HepG2 (cell line): Measurements from ENCODE around the gene PKD2L1. TPM values are rescaled to one million over a fixed set of nuclear protein-coding genes. Genes with fewer than 3 reads are reported as not detected.

Experiments used
- ARNT2 ChIP-seq: sonication (generic); formaldehyde crosslinking; IDR thresholded peaks from 2 replicates; pipeline ENCODE4 v1.8.0; 2022; ENCODE audit warnings: mild to moderate bottlenecking, low read depth, missing genetic modification reagents, moderate library complexity
- FOXK2 ChIP-seq: fragments of 450-650 bp; IDR thresholded peaks from 2 replicates; pipeline ENCODE4 v1.6.1; 2016
- GATAD2A ChIP-seq: IDR thresholded peaks from 2 replicates; pipeline ENCODE4 v1.6.1; 2016
- MED1 ChIP-seq: sonication (generic); formaldehyde crosslinking; IDR thresholded peaks from 2 replicates; pipeline ENCODE4 v1.4.0; 2020; ENCODE audit warnings: missing genetic modification reagents
- NR2C2 ChIP-seq: sonication (generic); formaldehyde crosslinking; IDR thresholded peaks from 2 replicates; pipeline ENCODE4 v1.4.0; 2020; ENCODE audit warnings: missing genetic modification reagents, mild to moderate bottlenecking, moderate library complexity, borderline replicate concordance
- POLR2AphosphoS2 ChIP-seq: IDR thresholded peaks from 2 replicates; pipeline ENCODE4 v1.6.1; 2011; ENCODE audit warnings: low read depth, low read length, improper control_type of control experiment
- RNF2 ChIP-seq: fragments of 450-650 bp; conservative IDR thresholded peaks from 2 replicates; pipeline ENCODE4 v1.6.1; 2016; ENCODE audit warnings: low read depth
- SIN3B ChIP-seq: fragments of 150-350 bp; IDR thresholded peaks from 2 replicates; pipeline ENCODE4 v1.6.1; 2014; ENCODE audit warnings: low read length
- SMC3 ChIP-seq: IDR thresholded peaks from 2 replicates; pipeline ENCODE4 v1.6.1; 2011; ENCODE audit warnings: low read length, improper control_type of control experiment
- SNRNP70 ChIP-seq: fragments of 200-400 bp; formaldehyde crosslinking; IDR thresholded peaks from 2 replicates; pipeline ENCODE4 v1.6.1; 2017; ENCODE audit warnings: mild to moderate bottlenecking, low read depth, low read length, moderate library complexity
- TGIF2 ChIP-seq: IDR thresholded peaks from 2 replicates; pipeline ENCODE4 v1.6.1; 2016; ENCODE audit warnings: control low read depth, missing compliant biosample characterization
- ZFP37 ChIP-seq: sonication (generic); formaldehyde crosslinking; IDR thresholded peaks from 2 replicates; pipeline ENCODE4 v1.4.0; 2020; ENCODE audit warnings: missing genetic modification reagents, borderline replicate concordance
- ZNF230 ChIP-seq: sonication (generic); formaldehyde crosslinking; IDR thresholded peaks from 2 replicates; pipeline ENCODE4 v1.4.0; 2020; ENCODE audit warnings: mild to moderate bottlenecking, missing genetic modification reagents
- ZNF251 ChIP-seq: sonication (generic); formaldehyde crosslinking; IDR thresholded peaks from 2 replicates; pipeline ENCODE4 v1.9.0; 2021; ENCODE audit warnings: mild to moderate bottlenecking, missing genetic modification reagents
- ZNF3 ChIP-seq: IDR thresholded peaks from 2 replicates; pipeline ENCODE4 v1.7.0; 2017; ENCODE audit warnings: inconsistent platforms
- ZNF382 ChIP-seq: sonication (generic); formaldehyde crosslinking; IDR thresholded peaks from 2 replicates; pipeline ENCODE4 v1.5.0; 2020; ENCODE audit warnings: missing genetic modification reagents, mild to moderate bottlenecking, borderline replicate concordance
- ZNF468 ChIP-seq: sonication (generic); formaldehyde crosslinking; IDR thresholded peaks from 2 replicates; pipeline ENCODE4 v1.8.0; 2022; ENCODE audit warnings: mild to moderate bottlenecking, moderate library complexity, missing genetic modification reagents
- ZNF530 ChIP-seq: sonication (generic); formaldehyde crosslinking; IDR thresholded peaks from 2 replicates; pipeline ENCODE4 v1.5.0; 2020; ENCODE audit warnings: low read depth, mild to moderate bottlenecking, missing genetic modification reagents
- polyA plus RNA-seq, 8 experiments: library from polyadenylated mRNA; depleted of rRNA in 3 of 8; stranded (reverse) in 7 of 8; unstranded in 1 of 8; fragments of >200 nt; fragmentation: Illumina TruSeq in 4 of 8; extraction: Trizol in 4 of 8; gene quantifications; 2 replicates each; pipeline versions ENCODE4 v1.2.1 to v1.2.3, GENCODE V29; 2011 to 2016; ENCODE audit warnings: low read depth in 4 of 8, missing spikeins in 1 of 8, mixed read lengths in 1 of 8; ENCODE audit not compliant: insufficient read depth in 1 of 8
- total RNA-seq, 5 experiments: library from RNA; depleted of rRNA; stranded (reverse); fragments of >200 nt; fragmentation: Illumina TruSeq; extraction: Trizol; gene quantifications; 2 replicates each; pipeline ENCODE4 v1.2.3, GENCODE V29; 2016; ENCODE audit warnings: low read depth in 1 of 5
- TF ChIP-seq, protein P1 (sequence below): sonication (generic); formaldehyde crosslinking; IDR thresholded peaks from 2 replicates; pipeline ENCODE4 v1.4.0; 2020; ENCODE audit warnings: missing genetic modification reagents
- TF ChIP-seq, protein P2 (sequence below): IDR thresholded peaks from 2 replicates; pipeline ENCODE4 v1.6.1; 2012; ENCODE audit warnings: low read depth, low read length, improper control_type of control experiment
- TF ChIP-seq, protein P3 (sequence below): fragments of 450-650 bp; IDR thresholded peaks from 2 replicates; pipeline ENCODE4 v1.6.1; 2016
- TF ChIP-seq, protein P4 (sequence below): sonication (generic); formaldehyde crosslinking; IDR thresholded peaks from 2 replicates; pipeline ENCODE4 v1.8.0; 2022; ENCODE audit warnings: missing genetic modification reagents, low read depth, mild to moderate bottlenecking, borderline replicate concordance
- TF ChIP-seq, protein P5 (sequence below): sonication (generic); formaldehyde crosslinking; IDR thresholded peaks from 2 replicates; pipeline ENCODE4 v1.4.0; 2020; ENCODE audit warnings: mild to moderate bottlenecking, missing genetic modification reagents
- TF ChIP-seq, protein P6 (sequence below), 2 experiments: fragments of 450-650 bp in 1 of 2; sonication (generic) in 1 of 2; formaldehyde crosslinking; IDR thresholded peaks; 2 replicates each; pipeline versions ENCODE4 v1.5.0 to v1.8.0; 2020 to 2022; ENCODE audit warnings: mild to moderate bottlenecking in 1 of 2, missing genetic modification reagents in 1 of 2

The PKD2L1 gene
- total and polyA plus RNA-seq, 2 of the 13 experiments (the other 11 are each of a cell fraction or from before 2014, with no cell fraction given) = 0.07 to 0.15 TPM

DNA sequence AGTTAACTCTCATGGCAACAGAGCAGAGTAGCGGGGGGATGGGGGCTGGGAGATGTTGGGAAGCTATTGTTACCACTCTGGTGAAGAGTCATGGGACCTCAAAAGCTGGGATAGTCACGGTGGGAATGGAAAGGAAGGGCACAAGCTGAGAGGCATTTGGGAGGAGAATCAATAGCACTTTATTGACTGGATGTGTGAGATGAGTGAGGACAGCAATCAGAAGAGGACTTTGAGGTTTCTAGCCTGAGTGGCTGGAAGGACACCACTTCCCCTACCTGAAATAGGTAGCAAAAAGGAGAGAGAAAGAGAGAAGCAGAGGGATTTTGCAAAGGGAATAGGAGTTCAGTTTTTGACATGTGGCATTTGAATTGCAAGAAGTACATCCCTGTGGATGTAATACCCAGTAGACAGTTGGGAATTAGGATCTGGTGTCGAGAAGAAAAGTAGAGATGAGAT lies 44.2 kb upstream of the PKD2L1 start (continued):
- TF ChIP-seq, protein P1, sequence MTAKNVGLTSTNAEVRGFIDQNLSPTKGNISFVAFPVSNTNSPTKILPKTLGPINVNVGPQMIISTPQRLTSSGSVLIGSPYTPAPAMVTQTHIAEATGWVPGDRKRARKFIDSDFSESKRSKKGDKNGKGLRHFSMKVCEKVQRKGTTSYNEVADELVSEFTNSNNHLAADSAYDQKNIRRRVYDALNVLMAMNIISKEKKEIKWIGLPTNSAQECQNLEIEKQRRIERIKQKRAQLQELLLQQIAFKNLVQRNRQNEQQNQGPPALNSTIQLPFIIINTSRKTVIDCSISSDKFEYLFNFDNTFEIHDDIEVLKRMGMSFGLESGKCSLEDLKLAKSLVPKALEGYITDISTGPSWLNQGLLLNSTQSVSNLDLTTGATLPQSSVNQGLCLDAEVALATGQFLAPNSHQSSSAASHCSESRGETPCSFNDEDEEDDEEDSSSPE (CRISPR knock-in tag) = no peak
- no peak for TF ChIP-seq SNRNP70
- no peak for TF ChIP-seq ZNF251
- TF ChIP-seq ZNF3 (CRISPR knock-in tag) = peak; percentile 6; the same call in 1 of the 2 replicates
- no peak for TF ChIP-seq FOXK2
- no peak; the same call in 1 of the 2 replicates for TF ChIP-seq POLR2AphosphoS2
- no peak for TF ChIP-seq ZNF530 (CRISPR knock-in tag)
- TF ChIP-seq, protein P2, sequence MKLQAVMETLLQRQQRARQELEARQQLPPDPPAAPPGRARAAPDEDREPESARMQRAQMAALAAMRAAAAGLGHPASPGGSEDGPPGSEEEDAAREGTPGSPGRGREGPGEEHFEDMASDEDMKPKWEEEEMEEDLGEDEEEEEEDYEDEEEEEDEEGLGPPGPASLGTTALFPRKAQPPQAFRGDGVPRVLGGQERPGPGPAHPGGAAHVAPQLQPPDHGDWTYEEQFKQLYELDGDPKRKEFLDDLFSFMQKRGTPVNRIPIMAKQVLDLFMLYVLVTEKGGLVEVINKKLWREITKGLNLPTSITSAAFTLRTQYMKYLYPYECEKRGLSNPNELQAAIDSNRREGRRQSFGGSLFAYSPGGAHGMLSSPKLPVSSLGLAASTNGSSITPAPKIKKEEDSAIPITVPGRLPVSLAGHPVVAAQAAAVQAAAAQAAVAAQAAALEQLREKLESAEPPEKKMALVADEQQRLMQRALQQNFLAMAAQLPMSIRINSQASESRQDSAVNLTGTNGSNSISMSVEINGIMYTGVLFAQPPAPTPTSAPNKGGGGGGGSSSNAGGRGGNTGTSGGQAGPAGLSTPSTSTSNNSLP = peak; percentile 5; the same call in 1 of the 2 replicates
- TF ChIP-seq, protein P3, sequence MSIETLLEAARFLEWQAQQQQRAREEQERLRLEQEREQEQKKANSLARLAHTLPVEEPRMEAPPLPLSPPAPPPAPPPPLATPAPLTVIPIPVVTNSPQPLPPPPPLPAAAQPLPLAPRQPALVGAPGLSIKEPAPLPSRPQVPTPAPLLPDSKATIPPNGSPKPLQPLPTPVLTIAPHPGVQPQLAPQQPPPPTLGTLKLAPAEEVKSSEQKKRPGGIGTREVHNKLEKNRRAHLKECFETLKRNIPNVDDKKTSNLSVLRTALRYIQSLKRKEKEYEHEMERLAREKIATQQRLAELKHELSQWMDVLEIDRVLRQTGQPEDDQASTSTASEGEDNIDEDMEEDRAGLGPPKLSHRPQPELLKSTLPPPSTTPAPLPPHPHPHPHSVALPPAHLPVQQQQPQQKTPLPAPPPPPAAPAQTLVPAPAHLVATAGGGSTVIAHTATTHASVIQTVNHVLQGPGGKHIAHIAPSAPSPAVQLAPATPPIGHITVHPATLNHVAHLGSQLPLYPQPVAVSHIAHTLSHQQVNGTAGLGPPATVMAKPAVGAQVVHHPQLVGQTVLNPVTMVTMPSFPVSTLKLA = no peak
- no peak for TF ChIP-seq ZNF468
- TF ChIP-seq NR2C2 (CRISPR knock-in tag) = no peak; the same call in 1 of the 2 replicates
- 0 out of 2 replicates have a peak, but pooled peaks have one; percentile 8 for TF ChIP-seq ZNF230 (CRISPR knock-in tag)
- TF ChIP-seq SMC3 = 0 out of 2 replicates have a peak, but pooled peaks have one; percentile 11
- TF ChIP-seq, protein P4, sequence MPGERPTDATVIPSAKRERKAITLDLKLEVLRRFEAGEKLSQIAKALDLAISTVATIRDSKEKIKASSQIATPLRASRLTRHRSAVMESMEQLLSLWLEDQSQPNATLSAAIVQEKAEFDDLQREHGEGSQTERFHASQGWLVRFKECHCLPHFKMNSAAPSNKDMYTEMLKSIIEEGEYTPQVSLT (CRISPR knock-in tag) = no peak
- TF ChIP-seq, protein P5, sequence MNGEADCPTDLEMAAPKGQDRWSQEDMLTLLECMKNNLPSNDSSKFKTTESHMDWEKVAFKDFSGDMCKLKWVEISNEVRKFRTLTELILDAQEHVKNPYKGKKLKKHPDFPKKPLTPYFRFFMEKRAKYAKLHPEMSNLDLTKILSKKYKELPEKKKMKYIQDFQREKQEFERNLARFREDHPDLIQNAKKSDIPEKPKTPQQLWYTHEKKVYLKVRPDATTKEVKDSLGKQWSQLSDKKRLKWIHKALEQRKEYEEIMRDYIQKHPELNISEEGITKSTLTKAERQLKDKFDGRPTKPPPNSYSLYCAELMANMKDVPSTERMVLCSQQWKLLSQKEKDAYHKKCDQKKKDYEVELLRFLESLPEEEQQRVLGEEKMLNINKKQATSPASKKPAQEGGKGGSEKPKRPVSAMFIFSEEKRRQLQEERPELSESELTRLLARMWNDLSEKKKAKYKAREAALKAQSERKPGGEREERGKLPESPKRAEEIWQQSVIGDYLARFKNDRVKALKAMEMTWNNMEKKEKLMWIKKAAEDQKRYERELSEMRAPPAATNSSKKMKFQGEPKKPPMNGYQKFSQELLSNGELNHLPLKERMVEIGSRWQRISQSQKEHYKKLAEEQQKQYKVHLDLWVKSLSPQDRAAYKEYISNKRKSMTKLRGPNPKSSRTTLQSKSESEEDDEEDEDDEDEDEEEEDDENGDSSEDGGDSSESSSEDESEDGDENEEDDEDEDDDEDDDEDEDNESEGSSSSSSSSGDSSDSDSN (CRISPR knock-in tag) = no peak; the same call in 1 of the 2 replicates
- no peak for TF ChIP-seq SIN3B
- TF ChIP-seq ZNF382 (CRISPR knock-in tag) = no peak
- no peak for TF ChIP-seq ZFP37
- TF ChIP-seq ARNT2 (CRISPR knock-in tag) = no peak; the same call in 1 of the 2 replicates
- TF ChIP-seq RNF2 = no peak
- TF ChIP-seq, protein P6, sequence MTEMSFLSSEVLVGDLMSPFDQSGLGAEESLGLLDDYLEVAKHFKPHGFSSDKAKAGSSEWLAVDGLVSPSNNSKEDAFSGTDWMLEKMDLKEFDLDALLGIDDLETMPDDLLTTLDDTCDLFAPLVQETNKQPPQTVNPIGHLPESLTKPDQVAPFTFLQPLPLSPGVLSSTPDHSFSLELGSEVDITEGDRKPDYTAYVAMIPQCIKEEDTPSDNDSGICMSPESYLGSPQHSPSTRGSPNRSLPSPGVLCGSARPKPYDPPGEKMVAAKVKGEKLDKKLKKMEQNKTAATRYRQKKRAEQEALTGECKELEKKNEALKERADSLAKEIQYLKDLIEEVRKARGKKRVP (CRISPR knock-in tag; IDR thresholded peaks at IDR 0.05) = peak in 1 of 2 experiments; percentile 1; a peak in 1 of 4 replicates
- peak; percentile 9; the same call in 1 of the 2 replicates for TF ChIP-seq GATAD2A (CRISPR knock-in tag)
- TF ChIP-seq TGIF2 (CRISPR knock-in tag) = 0 out of 2 replicates have a peak, but pooled peaks have one; percentile 58
- TF ChIP-seq MED1 = peak; percentile 7; the same call in 1 of the 2 replicates
